BJ (cell line): ENCODE data around the gene CSF3. TPM values are rescaled to one million over a fixed set of nuclear protein-coding genes. Genes with fewer than 3 reads are reported as not detected.

ENCODE experiments used
- CTCF ChIA-PET: fragments of 350-600 bp; formaldehyde crosslinking; extraction: SDS; loops from one replicate; lab custom pipeline; 2021; ENCODE audit warnings: antibody characterized with exemption, inconsistent platforms; lab: Yijun Ruan, JAX
- POLR2A ChIA-PET: fragments of 300-600 bp; sonication (Branson Sonifier 250); formaldehyde crosslinking; extraction: SDS; loops from one replicate; lab custom pipeline; 2021; ENCODE audit warnings: antibody characterized with exemption; lab: Charles Lee
- DNase-seq: peaks from one replicate; pipeline ENCODE4 v3.0.0-alpha.2; 2011; ENCODE audit warnings: low read depth
- H3K27me3 ChIP-seq: 2 replicates; pipeline ENCODE4 v1.6.0; 2011; ENCODE audit warnings: low read length; ENCODE audit not compliant: control insufficient read depth, insufficient read depth
- H3K36me3 ChIP-seq: 2 replicates; pipeline ENCODE4 v1.5.1; 2011; ENCODE audit warnings: low read length; ENCODE audit not compliant: control insufficient read depth, insufficient read depth
- H3K4me3 ChIP-seq: 2 replicates; pipeline ENCODE4 v1.5.1; 2011; ENCODE audit warnings: low read depth, mild to moderate bottlenecking, control low read depth, low read length
- polyA plus RNA-seq: library from polyadenylated mRNA; depleted of rRNA; stranded (reverse); fragments of >200 nt; gene quantifications from 2 replicates; pipeline ENCODE4 v1.2.3, GENCODE V29; 2011
- TF ChIP-seq, protein P1 (sequence below): IDR thresholded peaks from 2 replicates; pipeline ENCODE4 v1.5.1; 2011; ENCODE audit warnings: low read depth, mild to moderate bottlenecking, control low read depth, inconsistent platforms, low read length, moderate library complexity; ENCODE audit not compliant: insufficient read depth

CSF3 gene
- polyA plus RNA-seq, 1 experiment: not detected

- Histone ChIP-seq H3K36me3 (peaks cover 12% of the 10 kb centered on the region), H3K4me3 (no peak overlapping the region), H3K27me3 (no peaks in the 10 kb centered on the region)
- ChIA-PET POLR2A (no interaction called here), CTCF (interaction anchor here (0.7 to 5.0 kb wide), 8 partner anchors 9 to 166 kb away, joined by 3 to 133 read pairs (median 18); partner anchors contain the start of gene CSF3)
- no peak for DNase-seq
- TF ChIP-seq, protein P1, sequence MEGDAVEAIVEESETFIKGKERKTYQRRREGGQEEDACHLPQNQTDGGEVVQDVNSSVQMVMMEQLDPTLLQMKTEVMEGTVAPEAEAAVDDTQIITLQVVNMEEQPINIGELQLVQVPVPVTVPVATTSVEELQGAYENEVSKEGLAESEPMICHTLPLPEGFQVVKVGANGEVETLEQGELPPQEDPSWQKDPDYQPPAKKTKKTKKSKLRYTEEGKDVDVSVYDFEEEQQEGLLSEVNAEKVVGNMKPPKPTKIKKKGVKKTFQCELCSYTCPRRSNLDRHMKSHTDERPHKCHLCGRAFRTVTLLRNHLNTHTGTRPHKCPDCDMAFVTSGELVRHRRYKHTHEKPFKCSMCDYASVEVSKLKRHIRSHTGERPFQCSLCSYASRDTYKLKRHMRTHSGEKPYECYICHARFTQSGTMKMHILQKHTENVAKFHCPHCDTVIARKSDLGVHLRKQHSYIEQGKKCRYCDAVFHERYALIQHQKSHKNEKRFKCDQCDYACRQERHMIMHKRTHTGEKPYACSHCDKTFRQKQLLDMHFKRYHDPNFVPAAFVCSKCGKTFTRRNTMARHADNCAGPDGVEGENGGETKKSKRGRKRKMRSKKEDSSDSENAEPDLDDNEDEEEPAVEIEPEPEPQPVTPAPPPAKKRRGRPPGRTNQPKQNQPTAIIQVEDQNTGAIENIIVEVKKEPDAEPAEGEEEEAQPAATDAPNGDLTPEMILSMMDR: no peak
Observed at GRCh38 chr17:40024901-40025300, 9.7 kb downstream of the CSF3 start.

DNA sequence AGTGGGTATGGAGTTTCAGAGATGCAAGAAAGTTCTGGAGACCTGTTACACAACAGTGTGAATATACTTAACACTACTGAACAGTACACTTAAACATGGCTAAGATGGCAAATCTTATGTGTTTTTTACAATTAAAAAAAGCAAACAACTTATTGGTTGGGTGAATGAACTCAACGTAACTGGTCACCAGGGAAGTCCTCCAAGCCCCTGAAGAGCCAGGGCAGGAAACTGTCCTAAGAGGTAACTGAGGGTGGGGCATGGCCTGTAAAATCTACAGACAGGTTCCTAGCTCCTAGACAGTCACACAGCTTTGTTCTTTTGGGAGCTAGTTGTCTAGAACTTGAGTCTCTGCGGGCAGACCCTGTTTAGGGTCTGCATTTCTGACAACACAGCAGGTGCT is 10.3 kb downstream of the CSF3 start:
- Histone ChIP-seq H3K4me3 (no peak overlapping the region), H3K36me3 (peaks cover 9% of the 10 kb centered on the region), H3K27me3 (no peaks in the 10 kb centered on the region)
- ChIA-PET POLR2A (no interaction called here), CTCF (interaction anchor here (0.7 to 5.0 kb wide), 12 partner anchors 10 to 165 kb away, joined by 3 to 133 read pairs (median 8); partner anchors contain the start of genes CSF3 and MED24)
- TF ChIP-seq, protein P1: no peak
- no peak for DNase-seq

DNA sequence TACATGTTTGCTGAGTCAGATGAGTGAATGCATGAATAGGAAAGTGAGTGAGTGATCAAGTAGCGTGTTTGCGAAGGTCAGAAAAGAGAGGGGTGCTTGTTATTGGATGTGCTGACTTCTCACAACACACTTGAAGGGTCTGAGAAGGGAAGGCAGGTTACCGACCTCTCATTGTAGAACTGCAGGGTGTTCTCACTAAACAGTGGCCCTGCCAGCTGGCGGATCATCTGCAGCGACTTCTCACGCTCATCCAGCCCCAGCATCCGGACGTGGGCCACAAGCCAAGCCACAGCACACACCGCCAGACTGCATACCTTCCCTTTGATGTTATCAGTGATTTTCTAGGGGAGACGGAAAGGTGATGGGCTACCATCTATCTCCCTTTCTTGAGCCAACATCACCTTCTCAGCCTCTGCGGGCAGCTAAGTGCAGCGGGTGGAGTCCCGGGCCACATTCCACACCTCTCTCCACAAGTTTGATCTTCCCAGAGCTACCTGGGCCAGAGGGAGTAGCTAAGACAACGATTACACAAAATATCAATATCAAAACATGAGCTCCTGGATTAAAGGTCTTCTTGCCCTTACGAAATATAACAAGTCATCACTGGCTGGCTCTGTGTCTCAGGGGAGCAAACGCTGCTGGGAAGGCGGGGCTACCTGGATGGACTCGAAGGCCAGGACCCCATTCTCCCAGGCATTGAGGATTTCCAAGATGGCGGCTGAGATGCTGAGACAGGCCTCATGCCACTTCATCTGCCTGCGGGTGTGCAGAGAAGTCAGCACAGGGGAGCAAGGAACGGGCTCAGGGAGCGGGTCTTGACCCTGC is 11.0 kb downstream of the CSF3 start:
- H3K27me3 ChIP-seq: no peaks in the 10 kb centered on the region
- TF ChIP-seq, protein P1: no peak
- POLR2A ChIA-PET: no interaction called here
- CTCF ChIA-PET: interaction anchor here (0.6 to 5.0 kb wide), 15 partner anchors 11 to 266 kb away, joined by 3 to 133 read pairs (median 7); partner anchors contain the start of genes CSF3 and MED24
- H3K36me3 ChIP-seq: peaks cover 12% of the 10 kb centered on the region
- DNase-seq: no peak
- no peak overlapping the region for H3K4me3 ChIP-seq

DNA sequence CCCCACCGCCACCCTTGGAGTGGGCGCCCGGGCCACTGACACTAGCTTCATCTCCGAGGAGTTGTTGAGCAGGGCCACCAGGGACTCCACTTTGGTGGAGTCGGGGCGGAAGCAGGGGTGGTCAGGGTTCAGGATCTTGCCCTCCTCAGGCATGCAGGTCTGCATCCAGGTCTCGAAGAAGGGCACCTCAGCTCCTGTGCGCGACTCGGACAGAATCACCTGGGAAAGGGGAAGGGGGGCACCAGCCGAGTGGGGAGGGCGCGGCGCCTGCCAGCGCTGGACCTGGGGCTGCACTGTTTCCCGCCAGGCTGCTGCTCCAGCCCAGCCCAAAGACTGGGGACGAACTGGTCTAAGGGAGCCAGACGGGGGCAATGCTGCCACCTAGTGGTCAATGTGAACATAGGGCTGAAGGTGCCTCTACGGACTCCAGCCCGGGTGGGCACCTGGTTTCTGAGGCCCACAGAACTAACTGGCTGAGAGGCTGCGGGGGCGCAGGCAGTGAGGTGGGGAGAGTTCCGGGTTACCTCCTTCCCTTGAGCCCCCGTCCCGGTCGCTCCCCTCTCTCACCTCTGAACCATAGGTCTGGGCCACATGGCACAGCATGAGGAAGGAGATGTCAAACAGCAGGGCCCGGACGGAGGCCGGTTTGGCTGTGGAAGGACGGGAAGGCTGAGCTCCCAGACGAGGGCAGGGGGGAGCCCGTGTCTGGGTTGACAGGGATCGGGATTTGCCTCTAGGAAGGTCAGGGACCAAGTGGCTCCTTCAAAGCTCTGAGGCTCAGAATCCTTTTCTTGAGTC is 11.8 kb downstream of the CSF3 start:
- no peaks in the 10 kb centered on the region for H3K27me3 ChIP-seq
- DNase-seq: no peak
- peaks cover 17% of the 10 kb centered on the region for H3K36me3 ChIP-seq
- ChIA-PET POLR2A (interaction anchor here (1.0 kb wide), 1 partner anchor 72 kb away, joined by 9 read pairs; no protein-coding TSS in a partner anchor), CTCF (interaction anchor here (0.6 to 5.0 kb wide), 30 partner anchors 10 to 331 kb away, joined by 3 to 133 read pairs (median 4); partner anchors contain the start of genes CSF3 and MED24)
- TF ChIP-seq, protein P1: peak; percentile 89
- H3K4me3 ChIP-seq: no peak overlapping the region
